Heart left ventricle (tissue), 16 donors: Measurements from ENCODE around the gene SLC16A11. TPM values are rescaled to one million over a fixed set of nuclear protein-coding genes. Genes with fewer than 3 reads are reported as not detected.

Experiments used
- ATAC-seq, 4 donors: fragments of 200-7000 bp; cut with Tn5 transposase; one replicate each; pipeline ENCODE4 v1.9.1; 2020 to 2022; ENCODE audit warnings: moderate library complexity in 4 of 4, mild to moderate bottlenecking in 3 of 4, moderate number of reproducible peaks in 1 of 4
- DNase-seq, 5 donors: peaks; one replicate each; pipeline ENCODE4 v3.0.0-alpha.2; 2020
- H3K27ac ChIP-seq, 12 donors: fragments of 200-600 bp; sonication (generic) in 4 of 12; one replicate each; pipeline versions ENCODE4 v1.5.0 to v1.8.0; 2016 to 2022; ENCODE audit warnings: mild to moderate bottlenecking in 2 of 12
- H3K27me3 ChIP-seq, 9 donors: fragments of 200-600 bp; sonication (generic) in 2 of 9; one replicate each; pipeline versions ENCODE4 v1.5.1 to v1.8.0; 2016 to 2022; ENCODE audit warnings: mild to moderate bottlenecking in 3 of 9
- H3K36me3 ChIP-seq, 9 donors: fragments of 200-600 bp; sonication (generic) in 2 of 9; one replicate each; pipeline versions ENCODE4 v1.5.0 to v1.8.0; 2018 to 2022; ENCODE audit warnings: mild to moderate bottlenecking in 2 of 9
- H3K4me1 ChIP-seq, 12 donors: fragments of 200-600 bp; sonication (generic) in 4 of 12; one replicate each; pipeline versions ENCODE4 v1.5.0 to v1.8.0; 2016 to 2022; ENCODE audit warnings: mild to moderate bottlenecking in 3 of 12
- H3K4me3 ChIP-seq, 12 donors: fragments of 200-600 bp; sonication (generic) in 4 of 12; one replicate each; pipeline versions ENCODE4 v1.5.0 to v1.8.0; 2017 to 2022; ENCODE audit warnings: mild to moderate bottlenecking in 9 of 12, moderate library complexity in 4 of 12
- H3K9me3 ChIP-seq, 12 donors: fragments of 200-600 bp; sonication (generic) in 4 of 12; one replicate each; pipeline versions ENCODE4 v1.5.0 to v1.8.0; 2016 to 2022; ENCODE audit warnings: mild to moderate bottlenecking in 1 of 12
- POLR2A ChIP-seq, 2 donors: fragments of 450-650 bp; IDR thresholded peaks; one replicate each; pipeline ENCODE4 v1.6.1; 2017; ENCODE audit warnings: antibody characterized with exemption in 2 of 2, mild to moderate bottlenecking in 2 of 2, moderate library complexity in 2 of 2
- WGBS, 4 donors: extraction: QIAGEN DNeasy Blood & Tissue Kit in 2 of 4; methylation state at CpG; one replicate each; pipeline versions ENCODE4 v1.1.5 to v1.1.7; 2013 to 2018; 5-methylcytosine and 5-hydroxymethylcytosine counted together
- intact Hi-C, 10 donors: fragments of 100-400 bp; cut with DNase I; formaldehyde crosslinking; loops; one replicate each; pipeline versions ENCODE4 v1.11.1 to v1.14.2; 2022
- polyA plus RNA-seq, 2 donors: library from polyadenylated mRNA; stranded (reverse); fragments of 200-250 nt; gene quantifications; one replicate each; pipeline ENCODE4 v1.2.3, GENCODE V29; 2013
- total RNA-seq, 9 donors: library from RNA; depleted of rRNA in 2 of 9; stranded (reverse); fragments of >200 nt in 2 of 9; fragmentation: NEBNext Ultra II Directional in 3 of 9; extraction: Animal tissue kit (Norgen Biotek cat#: 25700) in 3 of 9; gene quantifications; one replicate each; pipeline versions ENCODE4 v1.1.0 to v1.2.4, GENCODE V29; 2016 to 2023
- TF ChIP-seq, protein P1 (sequence below), 12 donors: fragments of 200-600 bp; sonication (generic) in 4 of 12; IDR thresholded peaks; one replicate each; pipeline versions ENCODE4 v1.5.0 to v1.8.0; 2018 to 2022; ENCODE audit warnings: antibody characterized with exemption in 12 of 12, mild to moderate bottlenecking in 5 of 12
- donor health status: ischemic (EF 13 %, LVEDD 7.1; RV severe dilation, severe dysfunction).
- donor health status: healthy with polysubstance abuse.
- donor health status: DM: no; HTN: yes; CAD: no.
- donor health status: DM: no; HTN: no; CAD: no.
- donor health status: ischemic (EF 25% LVEDD 6.9; RV normal size, moderate dysfunction).
- donor health status: ischemic (EF 25% LVEDD 5.7; RV mildly dilated, moderate dysfunction).
- donor health status: healthy.
- donor health status: DM: yes; HTN: yes; CAD: no.
- donor health status: ischemic (EF 35%, LVEDD 5.7; RV mildly dilated, moderate dysfunction).
- donor health status: nonischemic (EF 11% LVEDD 7.7; RV severe dilation, severe dysfunction).
- donor health status: DM: yes; HTN: yes; CAD: no.
- donor health status: PGD.
- donor health status: ischemic (EF 29% LVEDD 5.4; RV normal size, mild dysfunction).
- donor health status: nonischemic (EF 23%, LVEDD 6.1; RV moderate dilation, normal function).

SLC16A11 gene
- total and polyA plus RNA-seq, 11 donors = 0.19 to 1.4 (median 0.79) TPM; not detected in 1

DNA sequence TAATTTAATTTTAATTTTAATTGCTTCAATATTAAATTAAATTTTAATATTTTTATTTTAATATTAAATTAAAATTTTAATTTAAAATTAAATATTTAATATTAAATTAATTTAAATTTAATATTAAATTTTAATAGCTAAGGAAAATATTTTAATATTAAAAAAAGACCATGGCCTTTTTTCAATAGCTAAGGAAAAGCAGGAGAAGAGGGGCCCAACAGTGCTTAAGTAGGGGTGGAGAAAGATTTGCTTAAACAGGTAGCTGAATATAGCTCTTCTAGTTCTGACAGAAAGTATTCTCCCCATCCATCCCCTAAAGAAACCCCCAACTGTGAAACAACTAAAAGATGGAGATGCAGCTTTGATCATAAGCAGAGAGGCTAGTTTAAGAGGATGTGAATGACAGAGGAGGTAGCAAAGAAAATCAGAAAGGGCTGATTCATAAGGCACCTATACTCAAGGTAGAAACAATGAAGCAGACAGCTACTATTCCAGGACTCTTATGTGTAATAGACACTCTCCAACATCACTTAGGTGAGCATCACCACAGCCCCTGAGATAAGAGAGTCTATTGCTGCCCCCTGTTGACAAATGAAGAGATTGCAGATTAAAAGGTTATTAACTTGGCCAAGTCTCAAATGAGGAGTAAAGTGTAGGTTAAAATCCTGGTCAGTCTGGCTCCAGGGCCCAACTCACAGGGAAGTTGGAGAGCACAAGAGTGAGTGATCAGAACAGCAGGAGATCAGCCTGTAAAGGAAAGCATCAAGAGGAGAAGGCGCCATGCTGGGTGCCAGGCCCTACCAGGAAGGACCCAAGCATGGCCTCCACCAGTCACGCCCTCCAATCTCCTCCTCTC is 39.3 kb downstream of the SLC16A11 start:
- ATAC-seq (peak; percentile 16 to 81 (median 72)), DNase-seq (no peak)
- peaks cover 0 to 64% (median 45%) of the 10 kb centered on the region in 9 donors for H3K36me3 ChIP-seq
- intact Hi-C loops = loop anchor here in 9 of 10 donors (1.0 to 10.0 kb wide), 12 partner anchors 90 to 340 kb away; partner anchors contain the start of genes TEKT1 (in 1 of the 9) and XAF1 (in 1 of the 9)
- no peaks in the 10 kb centered on the region for H3K27me3 ChIP-seq
- WGBS, 4 donors = 88 to 97% (median 93%) methylated on average over 2 of the region's 2 CpGs
- no peaks in the 10 kb centered on the region for H3K9me3 ChIP-seq
- H3K4me1 ChIP-seq = peaks cover 0 to 8% (median 0%) of the 10 kb centered on the region in 12 donors
- TF ChIP-seq POLR2A (IDR thresholded peaks at IDR 0.05) = no peak
- TF ChIP-seq, protein P1, sequence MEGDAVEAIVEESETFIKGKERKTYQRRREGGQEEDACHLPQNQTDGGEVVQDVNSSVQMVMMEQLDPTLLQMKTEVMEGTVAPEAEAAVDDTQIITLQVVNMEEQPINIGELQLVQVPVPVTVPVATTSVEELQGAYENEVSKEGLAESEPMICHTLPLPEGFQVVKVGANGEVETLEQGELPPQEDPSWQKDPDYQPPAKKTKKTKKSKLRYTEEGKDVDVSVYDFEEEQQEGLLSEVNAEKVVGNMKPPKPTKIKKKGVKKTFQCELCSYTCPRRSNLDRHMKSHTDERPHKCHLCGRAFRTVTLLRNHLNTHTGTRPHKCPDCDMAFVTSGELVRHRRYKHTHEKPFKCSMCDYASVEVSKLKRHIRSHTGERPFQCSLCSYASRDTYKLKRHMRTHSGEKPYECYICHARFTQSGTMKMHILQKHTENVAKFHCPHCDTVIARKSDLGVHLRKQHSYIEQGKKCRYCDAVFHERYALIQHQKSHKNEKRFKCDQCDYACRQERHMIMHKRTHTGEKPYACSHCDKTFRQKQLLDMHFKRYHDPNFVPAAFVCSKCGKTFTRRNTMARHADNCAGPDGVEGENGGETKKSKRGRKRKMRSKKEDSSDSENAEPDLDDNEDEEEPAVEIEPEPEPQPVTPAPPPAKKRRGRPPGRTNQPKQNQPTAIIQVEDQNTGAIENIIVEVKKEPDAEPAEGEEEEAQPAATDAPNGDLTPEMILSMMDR (IDR thresholded peaks at IDR 0.05) = peak; percentile 58 to 80 (median 72)
- no peak overlapping the region for H3K4me3 ChIP-seq
- H3K27ac ChIP-seq = no peak overlapping the region

DNA sequence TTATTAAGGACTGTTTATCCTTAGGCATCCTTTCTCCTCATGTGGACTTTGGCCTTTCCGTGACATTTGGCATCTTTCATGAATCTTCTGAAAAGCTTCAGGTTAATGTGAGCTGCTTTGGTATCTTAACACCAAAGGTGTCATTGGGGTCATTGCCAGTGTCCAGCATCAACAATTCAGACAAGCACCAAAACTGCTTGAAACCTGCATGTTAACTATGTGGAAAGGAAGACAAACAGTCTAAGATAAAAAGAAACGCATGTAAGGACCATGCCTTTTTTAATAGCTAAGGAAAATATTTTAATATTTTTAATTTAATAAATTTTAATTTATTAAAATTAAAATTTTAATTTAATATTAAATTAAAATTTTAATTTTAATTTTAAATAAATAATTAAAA is 40.1 kb downstream of the SLC16A11 start:
- ATAC-seq (no peak), DNase-seq (no peak)
- Histone ChIP-seq H3K4me3 (no peak overlapping the region), H3K36me3 (peaks cover 0 to 71% (median 48%) of the 10 kb centered on the region in 9 donors), H3K9me3 (no peaks in the 10 kb centered on the region), H3K27me3 (no peaks in the 10 kb centered on the region), H3K27ac (no peak overlapping the region), H3K4me1 (peaks cover 0 to 6% (median 0%) of the 10 kb centered on the region in 12 donors)
- intact Hi-C loops = loop anchor here (1.0 to 10.0 kb wide), 12 partner anchors 89 to 339 kb away; partner anchors contain the start of genes TEKT1 (in 1 of the 10) and XAF1 (in 1 of the 10)
- no peak for TF ChIP-seq POLR2A (IDR thresholded peaks at IDR 0.05)
- TF ChIP-seq, protein P1 (IDR thresholded peaks at IDR 0.05) = no peak
- WGBS, 4 donors = 93 to 97% (median 96%) methylated on average over 2 of the region's 2 CpGs

DNA sequence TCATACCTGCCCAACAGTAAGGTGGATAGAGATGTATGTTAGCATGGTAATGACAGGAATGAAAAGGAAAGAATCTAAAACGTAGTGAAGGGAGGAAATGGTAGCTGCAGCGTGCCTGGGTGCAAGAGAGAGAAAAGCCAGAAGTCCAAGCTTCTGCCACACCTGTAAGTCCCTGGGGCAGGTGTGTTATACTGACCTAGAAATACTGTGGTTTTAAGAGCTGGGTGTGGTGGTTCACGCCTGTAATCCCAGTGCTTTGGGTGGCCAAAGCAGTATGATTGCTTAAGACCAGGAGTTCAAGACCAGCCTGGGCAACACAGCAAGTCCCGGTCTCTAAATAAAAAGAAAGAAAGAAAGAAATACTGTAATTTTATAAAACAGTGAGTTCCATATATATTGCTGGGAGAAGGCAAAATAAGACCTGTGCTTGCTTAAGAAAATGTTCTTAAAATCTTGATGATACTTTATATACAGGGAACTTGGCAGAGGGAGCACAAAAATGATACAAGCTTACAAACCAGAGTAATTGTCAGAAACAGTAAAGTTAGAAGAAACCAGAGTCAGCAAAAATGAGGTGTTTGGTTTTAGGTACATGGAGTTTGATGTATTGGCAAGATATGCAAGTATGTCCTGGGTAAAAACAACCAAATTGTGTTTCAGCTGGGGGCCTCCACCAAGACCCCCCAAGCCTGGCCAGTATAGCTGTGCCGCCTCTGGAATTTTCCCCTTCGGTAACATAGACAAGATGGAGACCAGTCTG is 41.4 kb downstream of the SLC16A11 start:
- Histone ChIP-seq H3K27ac (no peak overlapping the region), H3K36me3 (peaks cover 0 to 75% (median 46%) of the 10 kb centered on the region in 9 donors), H3K4me1 (peaks cover 0 to 6% (median 0%) of the 10 kb centered on the region in 12 donors), H3K4me3 (no peak overlapping the region), H3K27me3 (no peaks in the 10 kb centered on the region), H3K9me3 (no peaks in the 10 kb centered on the region)
- intact Hi-C loops = loop anchor here in 9 of 10 donors (2.0 to 10.0 kb wide), 9 partner anchors 88 to 338 kb away; partner anchors contain the start of genes TEKT1 (in 1 of the 9) and XAF1 (in 1 of the 9)
- DNase-seq (no peak), ATAC-seq (no peak)
- WGBS, 4 donors = 92 to 95% (median 93%) methylated on average over 6 of the region's 6 CpGs
- TF ChIP-seq, protein P1 (IDR thresholded peaks at IDR 0.05) = no peak
- TF ChIP-seq POLR2A (IDR thresholded peaks at IDR 0.05) = no peak
